Thyroid gland (tissue), 4 donors: ENCODE measurements around the gene COMT.

Source experiments
- CTCF ChIP-seq, 6 experiments: fragments of 200-600 bp in 3 of 6; fragments of 450-650 bp in 3 of 6; sonication (generic) in 3 of 6; IDR thresholded peaks; one replicate each; pipeline ENCODE4 v1.5.1; 2016 to 2019; ENCODE audit warnings: antibody characterized with exemption in 6 of 6, mild to moderate bottlenecking in 2 of 6, inconsistent platforms in 1 of 6, moderate library complexity in 1 of 6
- POLR2A ChIP-seq, 2 donors: fragments of 450-650 bp; IDR thresholded peaks; one replicate each; pipeline ENCODE4 v1.6.1; 2017; ENCODE audit warnings: antibody characterized with exemption in 2 of 2, mild to moderate bottlenecking in 2 of 2, moderate library complexity in 1 of 2

GRCh38 chr22:19974268-19974861 is 32.8 kb downstream of the COMT start:
- TF ChIP-seq CTCF (IDR thresholded peaks at IDR 0.05) (no peak), POLR2A (IDR thresholded peaks at IDR 0.05) (no peak)
